Measurements from ENCODE around the gene UBE2V1. TPM values are rescaled to one million over a fixed set of nuclear protein-coding genes. Genes with fewer than 3 reads are reported as not detected.

UBE2V1 gene
- total RNA-seq, 1 experiment from 2014 or later, result 212 TPM

GRCh38 chr20:50062006-50062838 is 50.7 kb downstream of the UBE2V1 start:
- intact Hi-C loops (cut with micrococcal nuclease; ENCODE audit: unreplicated experiment), result no loop called here
- Mint-ChIP-seq H3K27ac (ENCODE audit: unreplicated experiment) (no peak overlapping the region), H3K9me3 (ENCODE audit: low read depth, unreplicated experiment) (no peaks in the 10 kb centered on the region), H3K4me3 (ENCODE audit: low read depth, unreplicated experiment) (no peak overlapping the region), H3K36me3 (ENCODE audit: insufficient read depth, unreplicated experiment) (no peaks in the 10 kb centered on the region), H3K27me3 (ENCODE audit: unreplicated experiment) (no peaks in the 10 kb centered on the region), H3K4me1 (ENCODE audit: low read depth, unreplicated experiment) (no peaks in the 10 kb centered on the region)
- BruUV-seq (replicated peaks), result no TSS peak
- no peak for DNase-seq
- TF ChIP-seq, protein P1, sequence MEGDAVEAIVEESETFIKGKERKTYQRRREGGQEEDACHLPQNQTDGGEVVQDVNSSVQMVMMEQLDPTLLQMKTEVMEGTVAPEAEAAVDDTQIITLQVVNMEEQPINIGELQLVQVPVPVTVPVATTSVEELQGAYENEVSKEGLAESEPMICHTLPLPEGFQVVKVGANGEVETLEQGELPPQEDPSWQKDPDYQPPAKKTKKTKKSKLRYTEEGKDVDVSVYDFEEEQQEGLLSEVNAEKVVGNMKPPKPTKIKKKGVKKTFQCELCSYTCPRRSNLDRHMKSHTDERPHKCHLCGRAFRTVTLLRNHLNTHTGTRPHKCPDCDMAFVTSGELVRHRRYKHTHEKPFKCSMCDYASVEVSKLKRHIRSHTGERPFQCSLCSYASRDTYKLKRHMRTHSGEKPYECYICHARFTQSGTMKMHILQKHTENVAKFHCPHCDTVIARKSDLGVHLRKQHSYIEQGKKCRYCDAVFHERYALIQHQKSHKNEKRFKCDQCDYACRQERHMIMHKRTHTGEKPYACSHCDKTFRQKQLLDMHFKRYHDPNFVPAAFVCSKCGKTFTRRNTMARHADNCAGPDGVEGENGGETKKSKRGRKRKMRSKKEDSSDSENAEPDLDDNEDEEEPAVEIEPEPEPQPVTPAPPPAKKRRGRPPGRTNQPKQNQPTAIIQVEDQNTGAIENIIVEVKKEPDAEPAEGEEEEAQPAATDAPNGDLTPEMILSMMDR (IDR thresholded peaks at IDR 0.05; ENCODE audit: unreplicated experiment), result no peak
- CTCF ChIA-PET, result interaction anchor here (0.7 to 0.8 kb wide), 2 partner anchors 9 to 125 kb away, joined by 3 to 6 read pairs; no protein-coding TSS in a partner anchor

DNA sequence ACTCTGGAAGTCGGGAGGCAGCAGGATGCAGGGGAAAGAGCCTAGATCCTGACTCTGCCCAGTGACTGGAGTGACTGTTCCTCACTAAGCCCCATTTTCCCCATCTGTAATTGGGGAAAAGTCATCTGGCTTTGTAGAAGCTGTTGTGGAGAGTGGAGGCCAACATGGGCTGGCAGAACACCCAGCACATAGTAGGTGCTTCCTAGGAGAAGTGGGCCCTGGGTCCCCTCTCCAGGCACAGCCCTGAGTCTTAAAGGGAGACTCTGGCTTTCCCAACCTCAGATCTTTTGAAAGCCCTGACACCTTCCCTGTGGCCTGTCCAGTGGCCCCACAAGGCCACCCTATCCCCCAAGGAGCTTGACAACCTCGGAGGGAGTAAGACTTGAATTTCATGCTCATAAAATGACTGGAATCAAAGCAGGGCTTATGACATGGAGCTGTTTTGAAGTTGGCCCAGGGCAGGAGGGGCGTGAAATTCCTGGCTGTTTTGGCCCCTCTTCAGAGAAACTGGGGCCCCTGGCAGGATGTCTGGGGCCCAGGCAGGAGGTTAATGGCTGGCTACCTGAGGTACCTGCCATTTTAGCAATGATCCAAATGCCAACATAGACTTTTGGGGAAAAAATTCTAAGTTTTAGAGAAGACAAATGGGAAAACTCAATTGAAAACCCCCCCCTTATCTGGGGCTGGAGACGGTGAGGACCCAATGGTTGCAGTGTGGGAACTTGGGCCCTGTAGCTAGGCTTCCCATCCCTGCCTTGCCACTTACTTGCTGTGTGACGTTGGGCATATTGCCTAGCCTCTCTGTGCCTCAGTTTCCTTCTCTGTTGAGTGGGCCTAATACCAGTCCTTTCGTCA is 51.6 kb downstream of the UBE2V1 start:
- CTCF ChIA-PET, result interaction anchor here (0.7 to 1.2 kb wide), 3 partner anchors 10 to 124 kb away, joined by 3 to 6 read pairs (median 4); no protein-coding TSS in a partner anchor
- Mint-ChIP-seq H3K9me3 (ENCODE audit: low read depth, unreplicated experiment) (no peaks in the 10 kb centered on the region), H3K4me1 (ENCODE audit: low read depth, unreplicated experiment) (no peaks in the 10 kb centered on the region), H3K27ac (ENCODE audit: unreplicated experiment) (no peak overlapping the region), H3K4me3 (ENCODE audit: low read depth, unreplicated experiment) (no peak overlapping the region), H3K36me3 (ENCODE audit: insufficient read depth, unreplicated experiment) (no peaks in the 10 kb centered on the region), H3K27me3 (ENCODE audit: unreplicated experiment) (no peaks in the 10 kb centered on the region)
- DNase-seq, result no peak
- TF ChIP-seq, protein P1 (IDR thresholded peaks at IDR 0.05; ENCODE audit: unreplicated experiment), result no peak
- no TSS peak for BruUV-seq (replicated peaks)
- intact Hi-C loops (cut with micrococcal nuclease; ENCODE audit: unreplicated experiment), result no loop called here

GRCh38 chr20:50058662-50059402 is 54.1 kb downstream of the UBE2V1 start:
- BruUV-seq (replicated peaks), result no TSS peak
- DNase-seq, result no peak
- CTCF ChIA-PET, result interaction anchor here (0.7 to 1.2 kb wide), 2 partner anchors 12 to 28 kb away, joined by 5 read pairs; no protein-coding TSS in a partner anchor
- Mint-ChIP-seq H3K4me3 (ENCODE audit: low read depth, unreplicated experiment) (no peak overlapping the region), H3K9me3 (ENCODE audit: low read depth, unreplicated experiment) (no peaks in the 10 kb centered on the region), H3K27ac (ENCODE audit: unreplicated experiment) (no peak overlapping the region), H3K4me1 (ENCODE audit: low read depth, unreplicated experiment) (peaks cover 10% of the 10 kb centered on the region), H3K36me3 (ENCODE audit: insufficient read depth, unreplicated experiment) (no peaks in the 10 kb centered on the region), H3K27me3 (ENCODE audit: unreplicated experiment) (peaks cover 22% of the 10 kb centered on the region)
- intact Hi-C loops (cut with micrococcal nuclease; ENCODE audit: unreplicated experiment), result no loop called here
- TF ChIP-seq, protein P1 (IDR thresholded peaks at IDR 0.05; ENCODE audit: unreplicated experiment), result no peak

DNA sequence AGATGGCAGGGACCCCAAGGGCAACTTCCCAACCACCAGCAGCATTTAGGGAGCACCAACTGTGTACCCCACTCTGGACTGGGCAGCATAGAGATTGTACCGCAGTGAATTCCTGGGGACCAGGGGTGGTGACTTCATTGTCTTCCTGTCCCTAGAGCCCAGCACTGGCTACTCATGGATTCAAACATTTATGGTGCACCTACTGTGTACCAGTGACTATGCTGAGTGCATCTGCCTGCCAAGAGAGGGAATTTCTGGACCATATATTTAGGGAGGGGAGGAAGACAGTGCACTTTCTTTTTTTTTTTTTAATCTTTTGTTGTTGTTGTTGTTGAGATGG is 55.3 kb downstream of the UBE2V1 start:
- CTCF ChIA-PET, result no interaction called here
- H3K4me3 Mint-ChIP-seq (ENCODE audit: low read depth, unreplicated experiment), result no peak overlapping the region
- no peak for DNase-seq
- no peaks in the 10 kb centered on the region for H3K36me3 Mint-ChIP-seq (ENCODE audit: insufficient read depth, unreplicated experiment)
- H3K9me3 Mint-ChIP-seq (ENCODE audit: low read depth, unreplicated experiment), result no peaks in the 10 kb centered on the region
- no peak overlapping the region for H3K27ac Mint-ChIP-seq (ENCODE audit: unreplicated experiment)
- peaks cover 33% of the 10 kb centered on the region for H3K27me3 Mint-ChIP-seq (ENCODE audit: unreplicated experiment)
- H3K4me1 Mint-ChIP-seq (ENCODE audit: low read depth, unreplicated experiment), result peaks cover 10% of the 10 kb centered on the region
- TF ChIP-seq, protein P1 (IDR thresholded peaks at IDR 0.05; ENCODE audit: unreplicated experiment), result no peak
- intact Hi-C loops (cut with micrococcal nuclease; ENCODE audit: unreplicated experiment), result no loop called here
- no TSS peak for BruUV-seq (replicated peaks)
